LHCN-M2 (cell line): ENCODE measurements around the gene GORAB. TPM values are rescaled to one million over a fixed set of nuclear protein-coding genes. Genes with fewer than 3 reads are reported as not detected.
A peak's percentile ranks its signal among the peaks of the same experiment; 100 is the strongest.

ENCODE experiments used
- DNase-seq: peaks from one replicate; pipeline ENCODE4 v3.0.0-alpha.2; 2012; ENCODE audit warnings: low read depth
- polyA plus RNA-seq: library from polyadenylated mRNA; unstranded; fragments of >200 nt; gene quantifications from one replicate; pipeline ENCODE4 v1.2.1, GENCODE V29; 2012; ENCODE audit warnings: missing spikeins
- total RNA-seq: library from RNA; depleted of rRNA; stranded (reverse); fragments of >200 nt; gene quantifications from 2 replicates; pipeline ENCODE4 v1.2.3, GENCODE V29; 2014; rRNA removed

Gene GORAB
- 9.8 and 14.0 TPM in 2 replicates for total RNA-seq
- 3.4 TPM for polyA plus RNA-seq

DNA sequence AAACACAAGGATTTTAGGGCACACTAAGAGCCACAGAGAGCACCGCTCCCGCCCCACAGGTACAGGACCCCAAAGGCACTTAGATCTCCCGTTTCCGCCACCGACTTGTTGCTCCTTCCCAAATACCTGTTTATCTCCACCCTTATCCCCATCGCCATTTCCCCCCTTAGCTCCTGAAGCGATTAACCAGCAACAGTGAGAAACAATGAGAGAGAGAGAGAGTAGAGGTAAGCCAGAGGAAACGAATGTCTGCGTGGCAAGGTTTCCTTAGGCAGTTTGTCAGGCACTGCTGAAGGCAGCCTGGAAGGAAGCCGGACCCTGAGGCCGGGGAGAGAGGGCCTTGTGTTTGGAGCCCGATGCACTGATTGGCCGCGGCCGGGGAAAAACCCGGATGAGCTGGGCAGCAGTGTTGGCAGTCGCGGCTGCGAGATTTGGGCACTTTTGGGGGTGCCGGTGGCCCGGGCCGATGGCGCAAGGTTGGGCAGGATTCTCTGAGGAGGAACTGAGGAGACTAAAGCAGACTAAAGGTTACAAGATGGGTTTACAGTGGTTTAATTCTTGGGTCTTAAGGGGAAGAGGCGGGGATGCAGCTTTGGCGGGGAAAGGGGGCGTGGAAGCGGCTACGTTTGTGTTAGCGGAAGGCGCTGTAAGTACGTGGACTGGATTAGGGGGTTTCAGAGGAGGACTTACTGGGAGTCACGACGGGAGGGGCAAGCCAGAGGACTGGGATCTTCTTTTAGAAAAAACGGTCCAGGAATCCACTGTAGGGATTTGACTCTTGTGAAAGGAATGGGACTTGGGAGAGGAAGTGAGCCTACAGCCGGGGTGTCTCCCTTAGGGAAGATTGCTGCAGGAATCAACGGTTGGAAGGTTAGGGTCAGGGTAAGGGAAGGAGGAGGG lies at the start of gene GORAB:
TSS of gene GORAB (plus strand) at position 409 of the 900 bp plus-strand sequence. CDS start at position 467, 58 bp downstream.
- DNase-seq = peak; percentile 91

- DNase-seq = no peak
Observed at GRCh38 chr1:170483051-170483450, 48.9 kb upstream of the GORAB start.

DNA sequence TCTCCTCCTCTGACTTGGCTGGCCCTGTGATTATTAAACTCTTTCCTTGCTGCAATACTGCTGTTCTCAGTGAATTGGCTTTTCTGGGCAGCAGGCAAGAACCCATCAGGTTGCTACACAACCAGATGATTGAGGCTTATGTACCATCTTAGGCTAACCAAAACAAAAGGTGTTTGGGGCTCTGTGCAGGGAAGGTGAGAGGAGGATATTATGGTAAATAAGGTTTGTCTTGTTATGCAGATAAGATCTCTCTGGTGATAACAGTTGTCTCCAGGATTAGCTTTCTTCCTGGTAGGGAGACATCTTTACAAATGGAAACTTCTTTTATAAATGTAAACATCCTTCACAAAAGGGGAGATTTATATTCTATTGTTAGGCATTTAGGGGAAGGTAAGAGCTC lies 44.5 kb upstream of the GORAB start:
- DNase-seq = no peak

DNA sequence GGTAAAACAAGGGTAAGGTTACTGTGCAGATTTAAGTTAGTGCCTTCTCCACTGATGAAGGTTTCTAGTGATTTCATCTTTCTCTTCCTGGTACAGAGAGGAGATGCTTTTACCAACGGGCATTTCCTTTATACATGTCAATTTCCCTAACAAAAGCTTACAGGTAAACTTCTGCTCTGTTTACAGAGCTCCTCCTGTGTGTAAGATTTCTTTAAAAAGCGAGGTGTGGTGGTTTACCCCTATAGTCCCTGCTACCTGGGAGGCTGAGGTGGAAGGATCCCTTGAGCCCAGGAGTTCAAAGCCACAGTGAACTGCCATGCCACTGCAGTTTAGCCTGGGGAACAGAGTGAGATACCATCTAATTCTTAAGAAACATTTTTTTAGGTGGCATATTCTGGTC lies 40.7 kb upstream of the GORAB start:
- DNase-seq = no peak

GRCh38 chr1:170494369-170494768 lies 37.6 kb upstream of the GORAB start:
- no peak for DNase-seq

DNA sequence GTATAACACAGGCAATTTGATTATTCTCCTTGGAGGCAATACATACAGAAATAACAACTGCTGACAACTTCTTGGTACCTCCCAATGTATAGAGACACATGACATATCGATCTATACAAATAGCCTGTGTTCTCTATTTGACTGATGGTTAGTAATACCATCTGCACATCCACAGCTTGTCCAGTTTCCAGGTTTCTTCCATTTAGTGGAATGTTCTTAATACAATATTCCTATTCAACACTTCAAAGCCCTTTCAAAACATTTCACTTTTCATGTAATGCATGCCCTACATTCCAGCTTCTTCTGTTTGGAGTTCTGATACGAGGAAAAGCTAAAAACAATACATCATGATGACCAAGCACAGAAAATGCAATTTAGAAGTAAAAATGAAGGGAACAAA lies 37.0 kb upstream of the GORAB start:
- no peak for DNase-seq

DNA sequence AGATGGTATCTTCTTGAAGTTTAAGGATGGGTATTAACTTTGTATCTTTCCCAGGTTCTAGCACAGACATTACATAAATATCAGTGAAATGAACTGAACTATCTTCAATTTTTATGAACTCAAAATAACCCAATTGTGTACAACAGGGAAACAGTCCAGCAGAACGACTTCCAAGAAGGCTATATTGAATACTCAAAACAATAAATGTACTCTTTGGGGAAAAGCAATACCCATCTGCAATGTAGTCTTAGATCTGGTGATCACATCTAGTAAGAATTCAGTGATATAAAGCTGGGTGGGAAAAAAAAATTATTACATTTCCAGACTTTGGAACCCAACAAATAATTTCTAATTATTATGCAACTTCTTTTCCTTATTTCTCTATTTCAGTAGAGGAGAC lies 33.1 kb upstream of the GORAB start:
- no peak for DNase-seq

- no peak for DNase-seq
Observed at GRCh38 chr1:170503665-170504064, 28.3 kb upstream of the GORAB start.

DNA sequence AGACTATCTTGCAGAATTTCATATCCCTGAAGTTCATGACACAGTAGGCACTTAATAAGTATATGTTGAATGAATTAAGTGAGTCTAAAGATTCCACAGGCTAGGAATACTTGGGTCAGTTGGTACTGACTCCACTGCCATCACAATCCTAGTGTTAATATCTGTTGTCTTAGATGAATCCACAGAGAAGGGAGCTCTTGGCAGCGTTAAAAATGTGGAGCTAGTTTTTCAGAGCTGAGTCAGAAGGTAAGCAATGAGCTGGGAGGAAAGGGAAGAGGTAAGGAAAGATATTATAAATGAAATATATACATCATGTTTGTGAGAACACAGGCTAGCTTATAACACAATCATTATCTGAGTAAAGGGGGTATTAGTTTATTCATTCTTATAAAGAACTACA lies 21.8 kb upstream of the GORAB start:
- no peak for DNase-seq

- DNase-seq = no peak
Observed at GRCh38 chr1:170511038-170511437, 20.9 kb upstream of the GORAB start.

DNA sequence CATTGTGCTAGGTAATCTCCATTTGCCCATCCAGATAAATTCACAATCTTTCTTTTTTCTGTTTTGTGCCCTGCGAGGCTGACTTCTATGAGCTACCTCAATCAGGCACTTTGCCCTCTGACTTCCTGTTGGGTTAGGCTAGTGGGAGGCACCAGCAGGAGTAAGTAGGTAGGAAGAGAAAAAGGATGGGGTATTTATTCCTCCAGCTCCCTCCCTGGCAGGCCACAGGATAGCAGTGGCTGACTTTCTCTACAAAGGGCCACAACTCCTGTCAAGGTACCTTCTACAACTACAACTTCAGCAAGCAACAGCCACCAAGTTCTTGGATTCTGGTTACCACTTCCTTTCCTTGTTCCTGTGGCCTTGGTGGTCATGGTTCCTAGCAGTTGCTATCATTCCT lies 18.8 kb upstream of the GORAB start:
- DNase-seq = no peak

DNA sequence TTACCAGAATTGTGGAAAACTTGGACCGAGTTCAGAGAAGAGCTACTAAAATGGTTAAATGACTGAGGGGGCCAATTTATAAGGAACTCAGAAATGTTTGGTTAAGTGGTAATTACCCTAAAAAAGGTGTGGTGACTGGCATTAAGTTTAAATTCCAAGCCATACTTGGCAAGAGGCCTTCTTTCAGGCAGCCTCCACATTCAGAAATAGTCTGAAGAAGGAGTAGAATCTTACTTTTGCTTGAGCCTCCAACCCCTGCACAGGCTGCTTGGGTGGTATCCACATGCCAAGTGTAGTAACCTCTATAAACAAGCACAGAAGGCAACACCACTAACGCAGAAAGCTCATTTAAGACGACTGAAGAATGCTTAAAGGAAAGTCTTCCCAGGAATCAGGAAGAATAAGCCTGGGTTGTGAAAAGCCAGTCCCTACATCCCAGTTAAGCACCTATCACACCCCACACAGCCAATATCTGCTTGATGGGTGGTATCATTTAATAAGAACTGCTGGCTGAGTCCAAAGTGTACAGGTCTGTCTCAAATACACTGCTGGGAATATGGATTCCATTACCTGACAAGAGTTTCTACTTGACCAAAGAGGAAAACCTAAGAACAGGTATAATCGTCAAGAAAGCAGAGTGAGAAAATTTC lies 13.7 kb upstream of the GORAB start:
- no peak for DNase-seq

GRCh38 chr1:170518965-170519364 lies 13.0 kb upstream of the GORAB start:
- DNase-seq = no peak

GRCh38 chr1:170520601-170521000 lies 11.4 kb upstream of the GORAB start:
- DNase-seq = peak; percentile 58

GRCh38 chr1:170521818-170522217 lies 10.1 kb upstream of the GORAB start:
- no peak for DNase-seq

DNA sequence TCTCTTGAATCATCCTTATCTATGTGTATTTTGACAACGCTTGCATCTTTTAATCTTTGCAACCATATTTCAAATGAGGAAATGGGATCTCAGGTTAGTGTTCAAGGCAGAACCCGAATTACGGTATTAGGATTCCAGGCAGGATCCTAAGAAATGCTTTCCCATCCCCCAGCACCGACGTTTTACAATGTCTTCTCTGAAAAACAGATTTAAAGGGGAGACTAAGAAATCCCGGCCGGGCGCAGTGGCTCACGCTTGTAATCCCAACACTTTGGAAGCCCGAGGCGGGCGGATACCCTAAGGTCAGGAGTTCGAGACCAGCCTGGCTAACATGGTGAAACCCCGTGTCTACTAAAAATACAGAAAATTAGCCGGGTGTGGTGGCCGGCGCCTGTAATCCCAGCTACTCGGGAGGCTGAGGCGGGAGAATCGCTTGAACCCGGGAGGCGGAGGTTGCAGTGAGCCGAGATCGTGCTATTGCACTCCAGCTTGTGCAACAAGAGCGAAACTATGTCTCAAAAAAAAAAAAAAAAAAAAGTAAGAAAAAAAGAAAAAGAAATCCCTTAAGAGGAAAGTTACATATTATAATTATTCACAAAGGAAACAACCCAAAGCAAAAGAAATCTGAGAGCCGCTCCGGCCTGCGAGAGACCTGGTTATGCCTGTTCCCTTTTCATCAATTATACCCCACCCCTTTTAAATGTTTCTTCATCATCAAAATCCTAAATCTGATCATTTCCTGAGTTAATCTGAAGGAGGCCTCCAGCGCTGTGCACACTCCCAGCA lies 801 bp upstream of the GORAB start:
- no peak for DNase-seq

DNA sequence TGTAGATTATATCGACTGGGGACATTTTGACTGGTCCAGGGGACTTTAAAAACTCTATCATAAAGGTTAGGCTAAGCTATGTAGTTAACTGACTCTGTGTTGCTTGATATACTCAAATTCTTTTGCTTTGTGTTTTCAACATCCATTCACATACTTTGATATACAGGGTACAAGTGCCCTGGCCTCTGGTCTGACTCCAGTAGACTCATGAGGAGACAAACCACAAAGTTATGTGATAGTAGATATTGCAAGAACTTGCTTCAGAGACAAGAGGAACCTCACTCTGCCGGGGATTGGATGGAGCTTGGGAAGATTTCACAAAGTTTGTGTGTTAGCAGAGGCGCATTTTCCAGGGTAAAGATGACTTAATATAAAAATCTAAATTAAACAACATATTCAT lies 1.3 kb downstream of the GORAB start:
- peak; percentile 50 for DNase-seq

- no peak for DNase-seq
Observed at GRCh38 chr1:170534626-170535147, 2.7 kb downstream of the GORAB start.

DNA sequence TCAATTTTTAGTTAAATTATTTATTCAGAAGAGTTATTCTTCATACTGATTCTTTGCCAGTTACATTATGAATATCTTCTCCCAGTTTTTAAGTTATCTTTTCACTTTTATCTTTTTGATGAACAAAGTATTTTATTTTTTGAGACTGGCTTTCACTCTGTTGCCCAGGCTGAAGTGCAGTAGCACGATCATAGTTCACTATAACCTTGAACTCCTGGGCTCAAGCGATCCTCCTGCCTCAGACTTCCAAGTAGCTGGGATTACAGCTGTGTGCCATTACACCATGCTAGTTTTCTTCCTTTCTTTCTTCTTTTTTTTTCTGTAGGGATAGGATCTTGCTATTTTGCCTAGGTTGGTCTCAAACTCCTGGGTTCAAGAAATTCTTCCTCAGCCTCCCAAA lies 3.5 kb downstream of the GORAB start:
- no peak for DNase-seq

- DNase-seq = peak; percentile 38
Observed at GRCh38 chr1:170536924-170537551, 5.1 kb downstream of the GORAB start.

DNA sequence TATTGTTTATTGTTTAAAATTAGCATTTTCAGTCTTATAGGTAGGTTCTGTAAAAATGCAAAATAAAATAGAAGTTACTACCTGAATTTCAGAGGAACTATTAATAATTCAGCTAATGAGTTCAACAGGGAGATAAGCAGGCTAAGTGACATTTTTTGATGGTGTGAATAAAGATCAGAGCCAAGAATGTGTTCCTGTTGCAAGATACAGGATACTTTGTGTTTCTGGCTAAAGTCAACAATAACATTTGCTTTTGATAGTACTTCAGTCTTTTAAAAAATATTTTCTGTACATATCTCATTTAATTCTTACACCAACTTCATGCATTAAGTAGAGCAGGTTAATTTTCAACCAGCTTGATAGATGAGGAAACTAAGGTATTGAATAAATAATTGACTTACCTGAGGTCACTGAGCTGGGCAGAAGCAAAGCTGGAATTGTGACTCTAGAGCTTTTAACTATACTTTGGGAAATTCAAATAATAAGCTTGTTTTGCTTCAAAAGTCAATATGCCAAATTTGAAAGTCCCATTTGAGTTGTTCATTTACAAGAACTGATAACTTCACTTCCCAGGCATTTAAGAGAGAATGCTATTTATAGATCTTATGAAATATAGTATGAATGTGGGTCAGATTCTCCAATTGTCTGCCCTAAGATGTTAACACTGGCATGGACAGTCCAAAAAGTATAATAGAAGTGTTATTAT lies 6.0 kb downstream of the GORAB start:
- peak; percentile 46 for DNase-seq
